GM04503 (cell line): ENCODE data around the gene SMIM13.
"Not testable (repeated sequence)": the region's sequence is repeated elsewhere in the genome, so short reads cannot be mapped to it uniquely, and the experiment has no call there.

Experiments used
- DNase-seq: peaks from one replicate; pipeline ENCODE4 v3.0.0-alpha.2; 2012; ENCODE audit warnings: low read depth

The SMIM13 gene

GRCh38 chr6:11085758-11086435, 7.7 kb upstream of the SMIM13 start:
- no peak for DNase-seq

GRCh38 chr6:11087141-11087812, 6.4 kb upstream of the SMIM13 start:
- DNase-seq = not testable (repeated sequence)

GRCh38 chr6:11089695-11090094, 3.9 kb upstream of the SMIM13 start:
- DNase-seq = no peak

- DNase-seq = not testable (repeated sequence)
Observed at GRCh38 chr6:11091141-11091540, 2.5 kb upstream of the SMIM13 start.

- no peak for DNase-seq
Observed at GRCh38 chr6:11092668-11093375, 812 bp upstream of the SMIM13 start.

GRCh38 chr6:11093376-11093625, 333 bp upstream of the SMIM13 start:
- DNase-seq = no peak

GRCh38 chr6:11094411-11094851, 797 bp downstream of the SMIM13 start:
- no peak for DNase-seq

GRCh38 chr6:11094941-11095340, 1.3 kb downstream of the SMIM13 start:
- DNase-seq = no peak

- peak; percentile 38 for DNase-seq
Observed at GRCh38 chr6:11096109-11096508, 2.5 kb downstream of the SMIM13 start.

- DNase-seq = no peak
Observed at GRCh38 chr6:11097476-11097875, 3.8 kb downstream of the SMIM13 start.

- DNase-seq = no peak
Observed at GRCh38 chr6:11098004-11098403, 4.4 kb downstream of the SMIM13 start.

GRCh38 chr6:11101417-11101816, 7.8 kb downstream of the SMIM13 start:
- DNase-seq = no peak

GRCh38 chr6:11103065-11103464, 9.4 kb downstream of the SMIM13 start:
- no peak for DNase-seq

- DNase-seq = no peak
Observed at GRCh38 chr6:11108726-11109125, 15.1 kb downstream of the SMIM13 start.

- DNase-seq = no peak
Observed at GRCh38 chr6:11110921-11111768, 17.5 kb downstream of the SMIM13 start, which contains the start of gene ERVFRD-1. Gene ERVFRD-1 (minus strand): TSS chr6:11111725. CDS start chr6:11105310, 6,415 bp downstream.

- no peak for DNase-seq
Observed at GRCh38 chr6:11111769-11112437, 18.3 kb downstream of the SMIM13 start.

GRCh38 chr6:11113038-11113437, 19.4 kb downstream of the SMIM13 start:
- DNase-seq = no peak

GRCh38 chr6:11115808-11116536, 22.3 kb downstream of the SMIM13 start:
- DNase-seq = not testable (repeated sequence)

- DNase-seq = no peak
Observed at GRCh38 chr6:11120271-11121005, 26.8 kb downstream of the SMIM13 start.

- DNase-seq = no peak
Observed at GRCh38 chr6:11121851-11122250, 28.2 kb downstream of the SMIM13 start.
